Measurements from ENCODE around the gene PLCB1.

- TF ChIP-seq POLR2A (IDR thresholded peaks at IDR 0.05; ENCODE audit: extremely low read depth, insufficient read length), result no peak
- no peak for TF ChIP-seq CTCF (IDR thresholded peaks at IDR 0.05; ENCODE audit: low read depth, low read length)
- no peak for TF ChIP-seq MYC (IDR thresholded peaks at IDR 0.05; ENCODE audit: low read depth, low read length)
These were observed 190.7 kb downstream of the PLCB1 start for GRCh38 chr20:8322662-8323217.
